Dermis microvascular lymphatic vessel endothelial cell (primary cell): ENCODE measurements around the gene LMAN2. TPM values are rescaled to one million over a fixed set of nuclear protein-coding genes. Genes with fewer than 3 reads are reported as not detected.
"Not testable (repeated sequence)": the region's sequence is repeated elsewhere in the genome, so short reads cannot be mapped to it uniquely, and the experiment has no call there.

Experiments used
- DNase-seq, 2 donors: peaks; one replicate each; pipeline versions ENCODE4 v3.0.0 to v3.0.0-alpha.2; 2010; ENCODE audit warnings: low read depth in 2 of 2
- total RNA-seq: library from RNA; depleted of rRNA; stranded (reverse); fragments of >200 nt; gene quantifications from 2 replicates; pipeline ENCODE4 v1.2.1, GENCODE V29; 2014

The LMAN2 gene
- total RNA-seq, 1 donor from 2014 or later, result 311 TPM

- no peak for DNase-seq
These were observed 14.5 kb upstream of the LMAN2 start for GRCh38 chr5:177365845-177366527.

GRCh38 chr5:177364159-177364962 is 12.9 kb upstream of the LMAN2 start:
- DNase-seq, result no peak

GRCh38 chr5:177363565-177363964 is 12.1 kb upstream of the LMAN2 start:
- no peak for DNase-seq

- DNase-seq, result peak in 1 of 2 donors; percentile 41
These were observed 11.4 kb upstream of the LMAN2 start for GRCh38 chr5:177362610-177363507.

- DNase-seq, result no peak
These were observed 10.8 kb upstream of the LMAN2 start for GRCh38 chr5:177362292-177362609.

GRCh38 chr5:177361418-177362291 is 10.2 kb upstream of the LMAN2 start:
- DNase-seq, result no peak

GRCh38 chr5:177360740-177361139 is 9.3 kb upstream of the LMAN2 start:
- DNase-seq, result not testable (repeated sequence)

GRCh38 chr5:177359860-177360259 is 8.4 kb upstream of the LMAN2 start:
- DNase-seq, result no peak

- DNase-seq, result no peak
These were observed 8.0 kb upstream of the LMAN2 start for GRCh38 chr5:177359451-177359851.

GRCh38 chr5:177358370-177358819 is 6.9 kb upstream of the LMAN2 start:
- DNase-seq, result no peak

GRCh38 chr5:177357459-177358351 is 6.2 kb upstream of the LMAN2 start, which contains the start of gene RGS14:
RGS14 (plus strand) TSS chr5:177357924; CDS start chr5:177358025, 101 bp downstream.
- peak; percentile 76 to 80 for DNase-seq

- DNase-seq, result no peak
These were observed 5.6 kb upstream of the LMAN2 start for GRCh38 chr5:177357146-177357458.

GRCh38 chr5:177356746-177357145 is 5.3 kb upstream of the LMAN2 start:
- DNase-seq, result no peak

- no peak for DNase-seq
These were observed 4.3 kb upstream of the LMAN2 start for GRCh38 chr5:177355868-177356168.

- no peak for DNase-seq
These were observed 3.8 kb upstream of the LMAN2 start for GRCh38 chr5:177355162-177355867.

GRCh38 chr5:177354711-177355110 is 3.2 kb upstream of the LMAN2 start:
- DNase-seq, result no peak

- DNase-seq, result no peak
These were observed 2.8 kb upstream of the LMAN2 start for GRCh38 chr5:177354256-177354655.

GRCh38 chr5:177353093-177353492 is 1.6 kb upstream of the LMAN2 start:
- DNase-seq, result no peak

- peak in 1 of 2 donors; percentile 37 for DNase-seq
These were observed 584 bp downstream of the LMAN2 start for GRCh38 chr5:177350776-177351391.
